CD4-positive, alpha-beta T cell treated with Interleukin-4 for 4 hours (primary cell): Measurements from ENCODE around the gene COL9A2.
A peak's percentile ranks its signal among the peaks of the same experiment; 100 is the strongest.

Experiments
- DNase-seq: peaks from one replicate; pipeline ENCODE4 v3.0.0-alpha.2; 2020

The COL9A2 gene

GRCh38 chr1:40317394-40318074 lies 448 bp upstream of the COL9A2 start:
- DNase-seq, result no peak

- DNase-seq, result no peak
These were observed 1.1 kb downstream of the COL9A2 start for GRCh38 chr1:40315795-40316594.

GRCh38 chr1:40315239-40315794 lies 1.8 kb downstream of the COL9A2 start:
- DNase-seq, result peak; percentile 83

GRCh38 chr1:40314721-40315238 lies 2.3 kb downstream of the COL9A2 start:
- DNase-seq, result no peak

DNA sequence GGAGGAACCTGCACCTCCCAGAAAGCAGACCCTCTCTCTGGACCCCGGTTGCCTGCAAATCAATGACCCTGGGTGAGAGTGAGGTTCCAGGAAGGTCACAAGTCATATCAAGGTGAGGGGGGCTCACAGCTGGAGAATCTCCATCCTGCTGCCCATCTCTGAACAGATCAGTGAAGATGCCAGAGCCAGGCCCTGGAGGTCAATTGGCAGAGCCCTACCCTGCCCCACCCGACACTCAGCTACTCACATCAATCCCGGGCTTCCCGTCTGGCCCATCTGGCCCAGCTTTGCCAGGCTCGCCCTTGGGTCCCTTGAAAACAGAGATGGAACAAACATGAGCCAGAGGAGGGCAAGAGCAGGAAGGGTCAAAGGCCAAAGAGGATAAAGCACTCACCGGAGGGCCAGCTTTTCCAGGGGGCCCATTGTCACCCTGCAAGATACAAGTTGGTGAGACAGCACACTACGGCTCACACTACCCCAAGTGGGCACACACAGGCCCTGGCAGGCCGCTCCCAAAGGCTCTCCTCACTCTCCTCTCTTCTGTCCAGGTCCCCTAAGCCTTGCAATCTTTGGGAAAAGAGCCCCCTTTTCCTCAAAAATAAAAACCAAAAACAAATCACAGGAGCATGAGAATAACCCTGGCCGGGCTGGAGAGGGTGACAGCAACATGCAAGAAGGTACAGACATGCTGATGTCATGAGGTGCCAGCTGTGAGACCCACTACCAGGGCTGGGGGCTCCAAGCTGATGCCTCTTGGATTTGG lies 2.9 kb downstream of the COL9A2 start:
- DNase-seq, result no peak

DNA sequence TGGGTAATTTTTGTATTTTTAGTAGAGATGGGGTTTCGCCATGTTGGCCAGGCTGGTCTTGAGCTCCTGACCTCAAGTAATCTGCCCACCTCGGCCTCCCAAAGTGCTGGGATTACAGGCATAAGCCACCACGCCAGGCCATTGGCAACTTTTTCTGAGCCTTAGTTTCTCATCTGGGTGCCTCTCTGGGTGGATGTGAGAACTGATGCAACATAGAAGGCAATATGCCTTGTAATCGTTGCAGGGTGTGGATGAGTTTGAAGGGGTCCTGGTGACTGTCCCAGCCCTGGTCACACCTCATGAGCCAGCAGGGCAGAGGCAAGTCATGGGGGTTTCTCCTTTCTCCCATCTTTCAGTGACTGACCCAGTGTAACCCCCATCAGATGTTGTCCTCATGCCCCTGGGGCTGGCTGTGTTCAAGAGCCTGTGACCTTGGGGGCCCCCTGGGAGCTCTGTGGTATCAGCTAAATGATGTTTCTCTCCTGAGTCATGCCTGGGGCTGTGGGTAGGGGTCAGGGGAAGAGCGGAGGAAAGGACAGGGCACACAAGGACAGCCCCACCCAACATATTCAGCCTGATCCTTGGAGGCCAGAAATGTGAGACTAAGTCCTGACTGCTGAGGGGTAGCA lies 3.6 kb downstream of the COL9A2 start:
- DNase-seq, result no peak

DNA sequence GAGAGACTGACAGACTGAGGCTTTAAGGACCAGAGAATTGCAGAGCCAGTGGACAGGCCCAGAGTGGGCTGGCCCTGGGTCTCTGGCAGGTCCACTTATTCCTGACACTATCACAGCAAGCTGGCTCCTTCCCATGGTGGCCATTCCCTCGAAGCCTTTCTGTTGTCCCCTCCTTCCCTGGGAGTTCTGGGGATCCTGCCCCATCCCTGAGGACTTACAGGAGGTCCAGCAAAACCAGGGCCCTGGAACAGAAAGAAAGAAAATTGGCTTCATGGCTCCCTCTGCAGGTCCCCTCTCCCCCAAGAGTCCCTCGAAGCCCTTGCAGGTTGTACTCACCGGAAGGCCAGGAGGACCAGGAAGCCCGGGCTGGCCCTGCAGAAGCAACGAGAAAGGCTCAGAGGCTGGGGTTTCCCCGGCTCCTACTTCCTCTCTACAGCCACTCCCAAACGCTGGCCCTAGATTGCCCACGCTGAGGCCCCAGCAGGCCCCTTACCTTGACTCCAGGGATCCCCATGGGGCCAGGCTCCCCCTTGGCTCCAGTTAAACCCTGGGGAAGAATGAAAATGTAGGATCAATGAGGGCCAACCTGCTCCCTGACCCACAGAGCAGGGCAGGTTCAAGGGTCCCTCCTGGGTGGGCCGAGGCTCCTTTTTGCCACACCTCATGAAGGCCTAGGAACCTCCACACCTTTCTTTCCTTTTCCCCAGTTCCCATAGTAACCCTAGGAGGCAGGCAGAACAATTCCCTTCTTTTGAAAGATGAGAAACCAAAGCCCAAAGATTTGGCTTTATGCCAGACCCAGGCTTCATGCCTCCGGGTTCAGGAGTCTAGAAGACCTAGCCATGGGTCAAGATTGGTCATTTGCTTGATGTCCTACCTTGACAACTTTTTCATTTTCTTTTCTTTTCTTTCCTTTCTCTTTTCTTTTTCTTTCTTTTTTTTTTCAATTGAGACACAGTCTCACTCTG lies 4.6 kb downstream of the COL9A2 start:
- DNase-seq, result peak; percentile 33

DNA sequence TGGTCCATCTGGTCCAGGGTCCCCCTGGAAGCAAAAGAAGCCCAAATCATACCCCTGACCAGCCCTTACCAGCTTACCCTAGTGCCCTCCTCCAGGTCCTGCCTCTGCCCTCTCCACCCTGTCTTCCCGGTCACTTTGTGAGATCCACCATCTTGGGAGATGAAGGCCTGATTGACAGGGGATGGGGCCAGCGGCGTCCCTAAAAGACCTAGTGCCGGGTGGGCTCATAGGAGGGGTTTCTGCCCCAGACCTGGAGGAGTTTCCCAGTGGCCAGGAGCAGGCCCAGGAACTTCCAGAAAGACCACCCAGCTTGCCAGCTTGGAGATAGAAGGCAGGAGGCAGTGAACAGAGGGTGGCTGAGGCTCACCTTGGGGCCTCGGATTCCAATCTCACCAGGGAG lies 5.4 kb downstream of the COL9A2 start:
- no peak for DNase-seq

- DNase-seq, result no peak
These were observed 6.0 kb downstream of the COL9A2 start for GRCh38 chr1:40310983-40311642.

DNA sequence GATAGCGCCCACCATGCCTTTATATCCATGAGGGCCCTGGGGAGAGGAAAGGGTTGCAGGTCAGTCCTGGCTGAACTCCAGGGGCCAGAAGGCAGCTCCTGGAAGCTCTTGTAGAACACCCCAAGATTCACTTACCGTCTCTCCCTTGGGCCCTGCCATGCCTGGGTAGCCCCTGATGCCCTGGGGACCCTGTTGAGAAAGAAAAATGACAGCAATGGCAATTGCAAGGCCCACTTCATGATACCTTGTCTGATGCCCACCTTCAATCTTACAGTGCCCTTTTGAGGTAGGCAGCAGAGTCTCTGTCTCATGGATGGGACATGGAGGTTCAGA lies 7.0 kb downstream of the COL9A2 start:
- DNase-seq, result no peak

DNA sequence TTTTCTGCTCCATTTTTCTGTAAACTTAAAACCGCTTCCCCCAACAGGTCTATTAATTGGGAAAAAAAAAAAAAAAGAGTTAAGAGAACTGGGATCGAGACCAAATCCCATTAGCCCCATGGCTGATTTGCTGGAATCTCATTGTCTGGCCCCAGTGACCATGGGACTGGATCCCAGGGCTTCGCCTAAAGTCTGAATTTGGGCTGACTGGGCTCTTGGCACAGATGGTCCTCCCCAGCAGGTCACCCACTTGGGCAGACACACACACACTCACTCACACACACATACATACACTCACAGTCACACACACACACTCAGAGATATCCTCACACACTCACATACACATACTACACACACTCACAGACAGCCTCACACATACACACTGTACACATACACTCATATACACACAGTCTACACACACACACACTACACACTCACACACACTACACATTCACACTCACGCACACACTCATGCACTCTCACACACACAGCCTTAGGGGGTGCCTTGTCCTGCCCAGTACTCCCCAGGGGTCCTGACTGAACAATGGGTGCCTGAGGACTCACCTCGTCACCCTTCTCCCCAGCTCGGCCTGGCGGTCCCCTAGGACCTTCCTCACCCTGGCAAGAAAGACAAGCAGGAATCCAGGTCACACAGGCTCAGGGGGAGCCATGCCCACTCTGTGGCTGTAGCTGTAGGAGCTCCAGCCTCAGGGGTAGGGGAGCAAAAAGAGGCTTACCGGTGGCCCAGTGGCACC lies 7.5 kb downstream of the COL9A2 start:
- no peak for DNase-seq

- no peak for DNase-seq
These were observed 8.9 kb downstream of the COL9A2 start for GRCh38 chr1:40308036-40308727.

DNA sequence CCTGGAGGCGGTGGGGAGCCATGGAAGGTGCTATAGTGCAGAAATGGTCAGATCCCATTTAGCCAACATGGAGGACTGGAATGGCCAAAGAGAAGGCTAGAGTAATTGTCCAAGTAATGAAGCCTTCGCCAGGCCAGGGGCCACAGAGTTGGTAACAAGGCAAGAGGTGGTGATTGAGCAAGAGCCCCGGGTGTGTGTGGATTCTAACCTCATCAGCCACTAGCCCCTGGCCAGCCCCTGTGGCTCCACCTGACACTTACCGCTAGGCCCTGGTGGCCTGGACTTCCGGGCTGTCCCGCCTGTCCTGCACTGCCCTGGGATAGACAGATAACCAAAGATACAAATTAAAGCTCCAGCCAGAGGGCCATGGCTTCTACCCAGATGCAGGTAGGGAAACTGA lies 9.9 kb downstream of the COL9A2 start:
- no peak for DNase-seq

DNA sequence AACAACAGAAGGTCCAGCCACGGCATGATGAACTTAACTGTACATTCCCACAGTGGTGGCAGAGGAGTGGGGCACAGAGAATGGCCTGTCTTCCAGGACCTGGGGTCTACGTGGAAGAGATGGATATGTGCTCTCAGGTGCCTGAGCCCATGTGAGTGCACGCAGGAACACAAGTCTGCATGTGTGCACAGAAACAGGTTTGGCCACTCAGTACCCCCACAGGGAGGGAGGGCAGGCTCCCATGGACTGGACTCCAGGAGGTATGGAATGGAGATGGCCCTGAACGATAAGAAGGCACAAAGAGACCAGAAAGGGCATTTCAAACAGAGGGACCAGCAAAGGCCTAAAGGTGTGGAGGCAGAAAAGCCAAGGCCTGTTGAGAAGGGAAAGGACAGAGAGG lies 10.8 kb downstream of the COL9A2 start:
- no peak for DNase-seq

DNA sequence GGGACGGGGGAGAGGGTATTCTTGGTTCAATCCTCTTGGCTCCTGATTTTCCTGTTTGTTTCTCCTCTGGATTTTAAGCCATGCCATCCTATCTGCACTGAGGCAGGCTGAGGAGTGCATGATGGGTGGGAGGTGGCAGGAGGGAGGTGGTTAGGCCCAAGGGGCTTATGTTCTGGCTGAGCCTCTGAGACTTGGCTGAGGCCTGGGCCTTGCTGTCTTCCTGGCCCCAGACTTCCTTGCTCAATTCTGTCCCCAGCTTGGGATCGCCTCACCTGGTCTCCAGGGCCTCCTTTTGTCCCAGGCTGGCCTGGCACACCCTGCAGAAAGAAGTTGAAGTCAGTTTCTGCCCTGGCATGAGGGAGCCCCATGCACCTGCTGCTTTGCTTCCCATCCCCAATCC lies 11.2 kb downstream of the COL9A2 start:
- DNase-seq, result no peak

DNA sequence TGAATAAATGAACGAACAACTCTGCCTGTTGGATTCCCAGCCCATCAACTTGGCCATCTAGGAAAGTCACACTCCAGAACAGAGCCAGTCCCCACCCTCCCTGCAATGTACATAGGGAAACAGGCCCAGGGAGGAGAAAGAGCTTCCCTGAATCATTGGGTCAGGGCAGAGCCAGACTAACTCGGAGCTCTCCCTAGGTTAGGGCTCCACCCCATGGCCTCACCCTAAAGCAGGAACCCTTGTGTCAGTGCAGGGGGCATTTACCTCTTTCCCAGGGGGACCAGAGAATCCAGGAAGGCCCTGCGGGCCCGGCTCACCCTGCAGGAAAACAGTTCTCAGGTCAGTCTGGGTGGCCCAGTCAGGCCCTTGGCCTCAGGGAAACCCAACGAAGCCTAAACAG lies 11.6 kb downstream of the COL9A2 start:
- no peak for DNase-seq

DNA sequence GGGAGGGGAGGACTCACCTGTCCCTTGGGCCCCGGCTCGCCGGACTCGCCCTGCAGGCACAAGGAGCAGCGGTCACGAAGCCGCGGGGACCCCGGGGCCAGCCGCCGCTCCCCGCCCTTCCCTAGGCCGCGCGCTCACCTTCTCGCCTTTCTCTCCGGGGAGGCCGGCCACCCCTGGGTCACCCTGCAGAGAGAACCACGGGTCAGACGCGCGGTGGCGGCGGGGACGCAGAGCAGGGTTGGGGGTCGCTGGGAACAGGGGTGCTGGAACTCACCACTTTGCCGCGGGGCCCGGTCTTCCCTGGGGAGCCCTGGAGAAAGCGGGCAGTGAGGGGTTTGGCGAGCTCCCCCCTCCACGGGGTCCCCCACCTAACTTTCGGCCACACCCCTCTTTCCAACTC lies 13.3 kb downstream of the COL9A2 start:
- DNase-seq, result no peak

- DNase-seq, result no peak
These were observed 13.9 kb downstream of the COL9A2 start for GRCh38 chr1:40303051-40303771.

- no peak for DNase-seq
These were observed 14.6 kb downstream of the COL9A2 start for GRCh38 chr1:40302475-40302874.
